Gastrocnemius medialis (tissue), 4 donors: ENCODE data around the gene RWDD3. TPM values are rescaled to one million over a fixed set of nuclear protein-coding genes. Genes with fewer than 3 reads are reported as not detected.

Experiments
- ATAC-seq, 2 donors: fragments of 150-250 bp; one replicate each; pipeline ENCODE4 v1.9.1; 2016
- DNase-seq, 2 donors: peaks; one replicate each; pipeline ENCODE4 v3.0.0-alpha.2; 2019
- H3K27ac ChIP-seq, 4 donors: fragments of 200-600 bp; sonication (generic); 1 replicate in 1 of 4; 2 replicates in 3 of 4; pipeline ENCODE4 v1.5.1; 2016 to 2018; ENCODE audit warnings: mild to moderate bottlenecking in 2 of 4, moderate library complexity in 1 of 4
- H3K27me3 ChIP-seq, 3 donors: fragments of 200-600 bp; sonication (generic) in 2 of 3; 1 replicate in 1 of 3; 2 replicates in 2 of 3; pipeline versions ENCODE4 v1.5.1 to v1.6.0; 2016 to 2019; ENCODE audit warnings: mild to moderate bottlenecking in 1 of 3, moderate library complexity in 1 of 3
- H3K36me3 ChIP-seq, 2 donors: fragments of 200-600 bp; sonication (generic) in 1 of 2; one replicate each; pipeline ENCODE4 v1.5.1; 2017 to 2018
- H3K4me1 ChIP-seq, 2 donors: fragments of 200-600 bp; sonication (generic) in 1 of 2; one replicate each; pipeline ENCODE4 v1.5.1; 2016 to 2017; ENCODE audit warnings: mild to moderate bottlenecking in 2 of 2
- H3K4me3 ChIP-seq, 4 donors: fragments of 200-600 bp; sonication (generic) in 3 of 4; 1 replicate in 1 of 4; 2 replicates in 3 of 4; pipeline ENCODE4 v1.5.1; 2016 to 2019; ENCODE audit warnings: mild to moderate bottlenecking in 2 of 4
- H3K9me3 ChIP-seq, 3 donors: fragments of 200-600 bp; sonication (generic) in 2 of 3; 1 replicate in 1 of 3; 2 replicates in 2 of 3; pipeline ENCODE4 v1.5.1; 2016 to 2019
- CTCF ChIP-seq, 5 experiments: fragments of 450-650 bp in 3 of 5; fragments of 200-600 bp in 2 of 5; sonication (generic) in 2 of 5; IDR thresholded peaks in 4 of 5; conservative IDR thresholded peaks in 1 of 5; 1 replicate in 4 of 5; 2 replicates in 1 of 5; pipeline ENCODE4 v1.5.1; 2016 to 2019; ENCODE audit warnings: antibody characterized with exemption in 5 of 5, mild to moderate bottlenecking in 3 of 5, moderate library complexity in 3 of 5
- POLR2A ChIP-seq, 2 donors: fragments of 450-650 bp; IDR thresholded peaks; one replicate each; pipeline ENCODE4 v1.6.1; 2017; ENCODE audit warnings: antibody characterized with exemption in 2 of 2, mild to moderate bottlenecking in 2 of 2, moderate library complexity in 2 of 2
- in situ Hi-C, 4 donors: fragments of 200-750 bp; cut with MboI; loops; one replicate each; pipeline versions ENCODE4 v1.15.0 to v1.8.0; 2017; ENCODE audit warnings: low sequenced_read_pairs in 4 of 4
- intact Hi-C: fragments of 100-400 bp; cut with DNase I; formaldehyde crosslinking; loops from one replicate; pipeline ENCODE4 v1.15.1; 2023; ENCODE audit warnings: low total_unique reads
- total RNA-seq, 4 donors: library from RNA; depleted of rRNA; stranded (reverse); fragments of >200 nt; gene quantifications; one replicate each; pipeline versions ENCODE4 v1.1.0 to v1.2.3, GENCODE V29; 2016

The RWDD3 gene
- 10 to 100 TPM in 1 of 4 donors, 1 to 10 TPM in 3; 3.2 to 12.7 (median 6.6) TPM for total RNA-seq

GRCh38 chr1:95233737-95234500 lies at the start of gene RWDD3:
Gene RWDD3 (plus strand): TSS chr1:95234210. CDS start chr1:95234231, 21 bp downstream.
- Histone ChIP-seq H3K27me3 (no peaks in the 10 kb centered on the region), H3K27ac (peak within 1 kb of the TSS; percentile 75 to 91 (median 86)), H3K4me3 (peak within 1 kb of the TSS; percentile 75 to 99 (median 93)), H3K36me3 (no peaks in the 10 kb centered on the region), H3K4me1 (peaks cover 22 to 42% of the 10 kb centered on the region in 2 donors), H3K9me3 (no peaks in the 10 kb centered on the region)
- TF ChIP-seq CTCF (IDR thresholded peaks at IDR 0.05 in 4 of 5, conservative IDR thresholded peaks at IDR 0.05 in 1 of 5) (peak; percentile 74 to 96 (median 91)), POLR2A (IDR thresholded peaks at IDR 0.05) (peak; percentile 34 to 38)
- in situ Hi-C loops (loop anchor here in 3 of 4 donors (5.0 to 25.0 kb wide), 3 partner anchors 147 to 372 kb away; no protein-coding TSS in a partner anchor), intact Hi-C loops (loop anchor here (1.0 to 5.0 kb wide), 5 partner anchors 13 to 382 kb away; partner anchors contain the start of genes ALG14 and TLCD4)
- DNase-seq (peak; percentile 84 to 89), ATAC-seq (peak; percentile 89 to 93)

GRCh38 chr1:95186149-95186548 lies 47.9 kb upstream of the RWDD3 start:
- H3K27me3 ChIP-seq: no peaks in the 10 kb centered on the region
- H3K4me3 ChIP-seq: no peak overlapping the region
- TF ChIP-seq POLR2A (IDR thresholded peaks at IDR 0.05) (no peak), CTCF (IDR thresholded peaks at IDR 0.05 in 4 of 5, conservative IDR thresholded peaks at IDR 0.05 in 1 of 5) (no peak)
- DNase-seq: no peak
- no peaks in the 10 kb centered on the region for H3K36me3 ChIP-seq
- intact Hi-C loops (no loop called here), in situ Hi-C loops (no loop called here)
- H3K9me3 ChIP-seq: no peaks in the 10 kb centered on the region
- no peaks in the 10 kb centered on the region for H3K4me1 ChIP-seq
- H3K27ac ChIP-seq: no peak overlapping the region
- no peak for ATAC-seq

- Histone ChIP-seq H3K4me3 (no peak overlapping the region), H3K9me3 (no peaks in the 10 kb centered on the region), H3K36me3 (no peaks in the 10 kb centered on the region), H3K27me3 (no peaks in the 10 kb centered on the region), H3K4me1 (peaks cover 37 to 43% of the 10 kb centered on the region in 2 donors), H3K27ac (no peak overlapping the region)
- TF ChIP-seq CTCF (IDR thresholded peaks at IDR 0.05 in 4 of 5, conservative IDR thresholded peaks at IDR 0.05 in 1 of 5) (no peak), POLR2A (IDR thresholded peaks at IDR 0.05) (no peak)
- intact Hi-C loops: no loop called here
- DNase-seq: no peak
- in situ Hi-C loops: no loop called here
- ATAC-seq: no peak
These were observed 40.4 kb upstream of the RWDD3 start for GRCh38 chr1:95193591-95193990.

GRCh38 chr1:95195046-95195445 lies 39.0 kb upstream of the RWDD3 start:
- no peak for DNase-seq
- ATAC-seq: no peak
- Histone ChIP-seq H3K4me3 (no peak overlapping the region), H3K9me3 (no peaks in the 10 kb centered on the region), H3K27me3 (no peaks in the 10 kb centered on the region), H3K4me1 (peaks cover 38 to 43% of the 10 kb centered on the region in 2 donors), H3K27ac (no peak overlapping the region), H3K36me3 (no peaks in the 10 kb centered on the region)
- intact Hi-C loops (no loop called here), in situ Hi-C loops (no loop called here)
- TF ChIP-seq CTCF (IDR thresholded peaks at IDR 0.05 in 4 of 5, conservative IDR thresholded peaks at IDR 0.05 in 1 of 5) (no peak), POLR2A (IDR thresholded peaks at IDR 0.05) (no peak)
